ENCODE data around the gene FHIT.

The FHIT gene

DNA sequence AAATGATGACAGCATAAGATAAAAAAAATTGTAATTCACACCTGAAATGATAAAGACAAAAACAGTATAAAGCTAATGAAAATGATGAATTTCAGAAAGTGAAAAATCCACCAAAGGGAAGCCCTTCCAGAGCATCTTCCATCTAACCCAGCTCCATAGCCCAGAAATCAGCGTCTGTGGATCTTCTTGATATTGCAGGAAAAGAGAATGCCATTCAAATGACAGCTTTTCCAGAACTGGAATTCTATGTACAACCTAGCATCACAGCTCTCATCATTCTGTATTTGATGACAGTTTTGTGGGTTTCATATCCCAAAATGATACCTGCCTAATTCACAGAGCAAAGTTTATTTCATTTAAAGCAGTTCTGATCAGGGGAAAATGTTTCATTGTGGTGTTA, 267.3 kb downstream of the FHIT start:
- DNase-seq: no peak

- DNase-seq: no peak
These were observed 270.9 kb downstream of the FHIT start for GRCh38 chr3:60980342-60980692.

DNA sequence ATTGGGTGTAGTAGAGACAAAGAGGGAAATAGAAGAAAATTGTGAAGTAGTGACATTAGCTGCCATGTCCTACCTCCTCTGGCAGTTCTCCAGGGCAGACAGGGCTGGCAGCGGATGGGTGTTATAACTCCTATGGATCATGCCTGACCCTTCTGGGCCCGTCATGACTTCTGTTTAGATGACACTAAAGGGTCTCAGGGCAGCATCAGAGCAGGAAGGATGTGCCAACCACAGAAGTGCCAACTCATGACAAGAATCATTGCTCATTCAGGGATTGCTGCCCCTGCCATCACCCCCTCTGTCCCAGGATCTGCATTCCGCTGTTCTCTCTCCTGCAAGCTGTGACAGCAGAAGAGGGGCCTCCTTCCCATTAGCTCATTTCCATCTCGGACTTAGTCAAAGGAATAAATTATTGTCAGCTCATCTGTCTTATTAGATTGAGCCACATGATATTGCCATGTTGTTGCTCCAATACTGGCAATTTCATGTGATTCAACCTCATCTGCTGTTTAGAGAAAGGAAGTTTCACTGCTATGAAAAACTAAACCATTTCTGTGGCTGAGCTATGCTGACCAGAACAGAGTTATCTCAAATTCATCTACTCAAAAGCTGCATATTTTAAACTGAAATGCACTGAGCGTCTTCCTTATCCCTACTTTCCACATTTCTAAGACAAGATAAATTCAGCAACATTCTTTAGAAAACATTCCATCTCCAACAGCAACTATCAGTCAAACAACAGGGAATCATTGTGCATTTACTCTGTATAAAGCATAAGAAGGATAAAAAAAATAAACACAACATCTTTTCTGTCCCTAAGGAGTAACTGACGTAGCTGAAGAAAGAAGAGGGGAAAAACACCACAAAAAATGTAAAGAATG, 271.6 kb downstream of the FHIT start:
- no peak for DNase-seq

GRCh38 chr3:60973321-60973720, 277.9 kb downstream of the FHIT start:
- no peak for DNase-seq

DNA sequence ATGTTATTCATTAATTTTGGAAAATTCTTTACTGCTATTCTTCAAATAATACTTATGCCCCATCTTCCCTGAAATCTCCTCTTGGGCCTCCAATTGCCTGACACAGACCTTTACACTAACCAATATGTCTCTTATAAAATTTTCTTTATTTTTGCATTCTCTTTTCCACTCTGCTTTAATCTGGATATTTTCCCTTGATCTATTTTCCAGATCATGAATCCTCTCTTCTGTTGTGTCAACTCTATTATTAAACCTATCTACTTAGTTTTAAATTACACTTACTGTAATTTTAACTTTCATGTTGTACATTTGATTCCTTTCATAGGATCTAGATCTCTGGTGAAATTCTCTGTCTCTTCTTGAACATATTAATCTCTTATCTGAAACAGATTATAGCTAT, 278.7 kb downstream of the FHIT start:
- no peak for DNase-seq

DNA sequence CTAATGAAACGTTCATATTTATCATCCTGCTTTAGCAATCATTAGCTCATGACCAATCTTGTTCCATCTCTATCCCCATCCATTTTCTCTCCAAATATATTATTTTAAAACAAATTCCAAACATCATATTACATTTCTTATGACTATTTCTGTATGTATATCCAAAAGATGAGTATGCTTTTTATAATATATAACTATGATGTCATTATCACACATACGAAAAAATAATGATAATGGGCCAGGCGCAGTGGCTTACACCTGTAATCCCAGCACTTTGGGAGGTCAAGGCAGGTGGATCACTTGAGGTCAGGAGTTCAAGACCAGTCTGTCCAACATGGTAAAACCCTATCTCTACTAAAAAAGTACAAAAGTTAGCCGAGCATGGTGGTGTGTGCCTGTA, 280.4 kb downstream of the FHIT start:
- no peak for DNase-seq

DNA sequence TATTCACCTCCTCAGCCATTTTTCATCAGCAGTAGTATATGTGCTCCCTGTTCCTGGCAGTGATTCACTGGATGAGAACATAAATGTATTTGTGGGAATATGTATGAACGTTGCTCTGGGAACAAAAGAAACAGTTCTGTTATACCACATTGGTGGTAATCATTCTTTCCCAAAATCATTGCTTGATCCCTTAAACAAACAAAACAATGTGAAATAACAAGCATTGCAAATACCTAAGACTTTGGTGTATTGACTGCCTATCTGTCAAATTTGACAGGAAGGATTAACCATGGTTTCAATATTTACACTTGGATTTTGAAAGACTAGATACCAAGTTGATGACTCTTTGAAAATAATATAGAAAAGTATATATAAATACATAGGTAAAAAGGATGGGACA, 284.1 kb downstream of the FHIT start:
- DNase-seq: no peak

DNA sequence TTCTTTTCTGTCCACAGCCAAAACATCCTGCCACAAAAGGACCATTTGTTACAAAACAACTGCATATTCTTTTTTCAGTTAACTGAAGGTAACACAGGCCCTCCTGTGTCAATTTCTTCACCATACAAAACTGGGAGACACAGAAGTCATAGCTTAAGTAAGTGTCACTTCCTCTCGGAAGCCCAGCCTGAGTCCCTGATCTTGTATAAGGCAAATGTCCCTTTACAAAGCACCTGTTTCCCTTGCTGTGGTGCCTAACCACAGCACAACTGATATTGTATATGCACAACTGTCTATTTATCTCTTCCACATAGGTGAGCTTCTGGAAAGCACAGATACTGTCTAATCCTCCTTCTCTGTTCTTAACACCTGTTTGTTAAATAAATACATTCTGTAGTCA, 293.7 kb downstream of the FHIT start:
- DNase-seq: no peak

- DNase-seq: no peak
These were observed 294.5 kb downstream of the FHIT start for GRCh38 chr3:60956729-60957128.

DNA sequence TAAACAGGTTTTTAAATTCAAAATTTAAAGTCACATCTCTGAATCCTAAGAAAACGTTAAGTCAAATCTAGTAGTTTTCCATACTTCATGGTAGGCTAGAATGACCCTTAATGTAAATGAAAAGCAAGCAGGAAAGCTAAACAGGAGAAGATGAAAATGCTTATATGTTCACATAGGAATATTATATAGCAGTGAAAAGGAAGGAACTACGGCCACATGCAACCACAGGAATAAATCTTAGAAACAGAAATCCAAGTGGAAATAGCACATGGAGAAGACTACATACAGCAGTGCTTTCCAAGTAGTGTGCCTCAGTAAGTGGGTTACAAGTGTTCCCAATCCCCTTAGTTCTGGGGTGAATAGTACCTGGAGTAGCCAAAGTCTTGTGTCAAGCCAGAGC, 296.2 kb downstream of the FHIT start:
- no peak for DNase-seq

- DNase-seq: no peak
These were observed 297.2 kb downstream of the FHIT start for GRCh38 chr3:60954048-60954447.

GRCh38 chr3:60953351-60953750, 297.9 kb downstream of the FHIT start:
- DNase-seq: no peak

DNA sequence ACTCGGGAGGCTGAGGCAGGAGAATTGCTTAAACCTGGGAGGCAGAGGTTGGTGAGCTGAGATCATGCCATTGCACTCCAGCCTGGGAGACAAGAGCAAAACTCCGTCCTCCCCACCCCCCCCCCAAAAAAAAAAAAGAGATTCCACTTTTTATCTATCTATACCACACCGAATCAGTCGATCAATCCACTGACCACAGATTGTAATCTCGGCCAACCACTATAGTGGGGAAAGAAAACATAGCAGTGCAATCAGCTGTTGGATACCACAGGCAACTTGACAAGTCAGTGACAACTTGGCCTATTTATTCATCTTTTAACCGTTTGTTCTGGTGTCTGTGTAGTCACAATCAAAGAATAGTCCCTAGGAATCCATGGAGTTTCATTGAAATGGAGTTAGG, 299.2 kb downstream of the FHIT start:
- DNase-seq: no peak

DNA sequence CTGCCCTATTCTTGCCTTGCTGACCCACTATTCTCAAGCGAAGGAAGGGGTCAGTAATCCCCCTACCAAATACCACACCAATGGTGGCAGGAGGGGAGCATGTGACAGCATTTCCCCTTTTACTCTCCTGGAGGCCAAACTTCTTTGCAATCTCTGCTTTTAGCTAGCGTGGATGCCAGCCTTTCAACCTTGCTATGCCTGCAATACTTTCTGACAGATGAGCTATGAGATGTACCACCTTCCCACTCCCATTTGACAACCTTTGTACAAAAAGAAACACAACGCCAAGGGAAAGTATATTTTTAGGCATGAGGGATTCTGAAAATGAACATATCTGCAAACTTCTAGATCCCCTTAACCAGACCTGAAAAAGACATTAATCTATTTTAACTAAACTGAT, 302.1 kb downstream of the FHIT start:
- no peak for DNase-seq

DNA sequence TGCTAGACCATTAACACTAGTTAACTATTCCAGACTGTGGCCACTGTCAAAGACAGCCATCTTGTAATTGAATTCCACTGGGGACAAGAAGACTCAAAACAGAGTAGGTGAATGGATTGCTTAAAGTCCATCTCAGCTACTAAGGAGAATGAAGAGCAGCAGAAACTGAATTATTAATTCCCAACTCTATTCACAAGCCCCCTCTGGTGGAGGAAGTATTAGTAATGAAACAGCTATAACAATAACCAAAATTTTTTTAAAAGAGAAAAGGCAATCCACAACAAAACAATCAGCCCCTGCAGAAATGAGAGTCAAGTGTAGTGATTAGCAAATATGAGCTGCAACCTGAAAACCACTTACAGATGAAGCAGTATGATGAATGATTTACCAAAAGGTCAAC, 302.8 kb downstream of the FHIT start:
- DNase-seq: no peak

GRCh38 chr3:60935709-60936108, 315.5 kb downstream of the FHIT start:
- no peak for DNase-seq

DNA sequence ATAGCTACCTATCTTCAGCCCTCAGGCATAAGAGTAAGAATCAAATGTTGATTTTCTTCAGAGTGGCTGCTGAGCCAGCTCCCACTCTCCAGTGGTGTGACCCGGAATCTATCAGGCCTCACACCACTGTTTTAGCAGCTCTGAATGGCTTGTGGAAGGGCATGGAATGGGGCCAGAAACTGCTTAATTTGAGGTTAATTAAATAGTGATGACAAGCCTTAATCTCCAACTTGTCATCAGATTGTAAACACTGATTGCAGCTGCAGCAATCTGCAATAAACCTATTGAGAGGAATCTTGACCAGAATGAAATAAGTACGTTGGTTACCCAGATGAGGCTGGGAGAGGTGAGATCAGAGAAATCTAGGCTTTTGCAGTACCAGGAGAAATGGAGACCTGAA, 317.4 kb downstream of the FHIT start:
- no peak for DNase-seq

DNA sequence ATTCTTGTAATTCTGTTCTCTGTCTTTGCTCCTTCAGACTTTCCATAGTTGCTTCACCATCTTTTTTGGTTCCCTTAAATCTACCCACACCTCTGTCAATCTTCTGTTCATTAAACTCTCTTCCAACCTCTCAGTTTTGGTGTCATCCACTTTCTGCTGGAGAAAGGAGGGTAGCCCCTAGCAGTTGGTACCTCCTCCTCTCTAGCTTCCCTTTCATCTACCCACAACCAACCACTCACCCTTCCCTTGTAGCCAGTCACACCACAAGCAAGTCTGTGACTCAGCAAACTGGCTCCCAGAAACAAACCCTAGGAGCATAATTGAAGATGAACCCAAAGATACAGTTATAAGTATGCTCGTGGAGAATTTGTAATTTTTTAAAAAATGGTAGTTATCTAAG, 318.6 kb downstream of the FHIT start:
- DNase-seq: no peak

- no peak for DNase-seq
These were observed 319.1 kb downstream of the FHIT start for GRCh38 chr3:60932170-60932569.

GRCh38 chr3:60931452-60931851, 319.8 kb downstream of the FHIT start:
- no peak for DNase-seq

DNA sequence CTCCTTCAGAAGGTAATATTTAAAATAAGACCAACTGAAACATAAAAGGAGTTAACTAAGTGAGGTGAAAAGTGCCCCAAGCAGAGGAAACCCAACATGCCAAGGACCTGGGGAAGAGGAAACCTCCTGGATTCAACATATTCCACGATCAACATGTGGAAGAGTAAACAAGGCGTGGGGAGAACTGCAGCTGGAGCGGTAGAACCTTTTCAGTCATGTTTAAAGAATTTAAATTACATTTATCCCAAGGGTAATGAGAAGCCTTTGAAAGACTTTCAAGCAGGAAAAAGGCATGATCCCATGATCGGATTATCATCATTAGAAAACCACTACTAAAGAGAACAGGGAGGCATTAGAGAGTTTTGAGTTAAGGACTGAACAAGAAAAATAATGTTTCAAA, 330.7 kb downstream of the FHIT start:
- DNase-seq: no peak

GRCh38 chr3:60919296-60919695, 332.0 kb downstream of the FHIT start:
- DNase-seq: no peak

- DNase-seq: peak; percentile 6
These were observed 334.1 kb downstream of the FHIT start for GRCh38 chr3:60917141-60917540.

DNA sequence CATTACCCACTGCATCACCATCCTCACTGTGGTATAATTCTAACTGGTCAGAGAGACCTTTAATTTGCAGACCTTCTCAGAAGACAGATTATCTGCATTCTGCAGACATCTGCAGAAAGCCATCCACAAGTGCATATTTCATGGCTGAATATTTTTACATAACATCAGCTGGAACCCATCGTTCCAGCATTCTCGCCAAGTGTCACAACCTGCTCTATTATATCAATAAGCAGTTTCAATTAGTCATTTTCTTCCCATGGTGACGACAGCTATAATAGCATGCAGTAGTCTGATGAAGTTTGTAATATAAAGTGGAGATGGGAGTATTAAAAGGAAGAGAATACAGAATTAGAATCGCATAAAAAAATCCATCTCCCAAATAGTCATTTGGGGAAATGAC, 334.7 kb downstream of the FHIT start:
- DNase-seq: no peak

DNA sequence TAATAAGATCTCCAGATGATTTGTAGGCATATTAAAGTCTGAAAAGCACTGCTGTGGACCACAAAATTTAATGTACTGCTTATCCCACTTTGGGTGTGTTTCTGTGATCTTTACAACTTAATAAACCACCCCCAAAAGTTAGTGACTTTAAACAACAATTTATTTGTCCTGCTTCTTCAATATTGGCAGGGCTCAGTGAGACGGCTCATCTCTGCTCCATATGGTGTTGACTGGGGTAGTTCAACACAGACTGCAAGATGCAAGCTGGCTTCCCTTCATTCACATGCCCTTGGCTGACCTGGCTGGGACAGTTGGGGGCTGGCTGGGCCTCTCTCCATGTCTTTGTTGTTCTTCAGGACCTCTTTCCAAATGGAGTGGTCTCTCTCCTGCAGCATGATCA, 337.8 kb downstream of the FHIT start:
- DNase-seq: no peak
